HG03064 (cell line): ENCODE results near the gene ADAP1.

Experiments
- ATAC-seq: cut with Tn5 transposase; IDR thresholded peaks from one replicate; pipeline ENCODE4 v1.9.1; 2021; ENCODE audit warnings: low read depth; ENCODE audit not compliant: unreplicated experiment

The ADAP1 gene

DNA sequence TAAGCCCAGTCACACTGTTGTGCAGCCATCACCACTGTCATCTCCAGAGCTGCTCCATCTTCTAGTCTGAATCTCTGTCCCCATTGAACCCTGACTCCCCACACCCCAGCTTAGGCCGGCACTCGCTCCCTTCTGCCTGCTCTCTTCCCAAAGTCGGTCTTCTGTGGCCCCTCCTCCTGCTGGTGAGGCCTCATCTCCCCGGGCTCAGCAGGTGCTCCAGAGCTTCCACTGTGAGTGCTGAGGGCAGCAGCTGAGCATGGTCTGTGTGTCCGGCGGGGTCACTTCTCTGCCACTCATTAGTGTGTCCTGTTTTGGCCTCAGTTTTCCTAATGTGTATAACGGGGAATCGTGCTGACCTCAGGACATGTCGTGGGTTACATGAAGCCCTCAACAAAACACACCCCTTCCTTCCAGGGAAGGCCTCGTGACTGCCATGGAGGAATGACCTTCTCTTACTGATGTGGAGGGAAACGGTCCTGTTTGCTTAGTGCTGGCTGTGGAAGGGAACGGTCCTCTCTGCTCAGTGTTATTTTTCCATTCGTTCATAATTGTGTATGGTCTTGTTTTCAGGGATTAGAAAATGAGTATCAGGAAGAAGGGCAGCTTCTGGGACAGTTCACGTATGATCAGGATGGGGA lies 82.5 kb downstream of the ADAP1 start:
- no peak for ATAC-seq

DNA sequence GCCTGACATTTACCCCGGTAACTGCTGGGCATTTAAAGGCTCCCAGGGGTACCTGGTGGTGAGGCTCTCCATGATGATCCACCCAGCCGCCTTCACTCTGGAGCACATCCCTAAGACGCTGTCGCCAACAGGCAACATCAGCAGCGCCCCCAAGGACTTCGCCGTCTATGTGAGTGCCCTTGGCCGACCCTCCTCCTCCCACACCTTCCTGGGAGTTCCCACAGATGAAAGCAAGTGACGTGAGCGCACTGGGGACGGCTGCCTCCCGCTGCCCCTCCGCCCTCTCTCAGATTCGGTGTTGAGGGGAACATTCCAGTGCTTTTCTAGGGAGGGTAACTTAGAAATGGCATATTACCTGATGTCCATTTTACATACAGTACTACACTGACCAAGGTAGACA lies 85.1 kb downstream of the ADAP1 start:
- ATAC-seq: no peak

DNA sequence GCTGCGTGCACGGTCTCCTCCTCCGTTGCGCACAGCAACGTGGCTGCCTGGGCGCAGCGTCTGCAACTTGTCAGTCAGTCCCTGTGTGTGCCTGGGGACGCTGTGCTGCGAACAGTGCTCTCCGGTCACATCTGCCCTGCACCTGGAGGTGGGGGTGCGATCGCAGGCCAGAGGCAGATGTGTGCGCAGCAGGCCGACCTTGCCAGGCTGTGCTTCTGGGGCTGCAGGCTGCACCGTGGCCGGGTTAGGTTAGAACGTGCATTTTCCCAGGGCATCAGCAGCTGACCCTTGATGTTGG lies 86.3 kb downstream of the ADAP1 start:
- ATAC-seq: no peak

DNA sequence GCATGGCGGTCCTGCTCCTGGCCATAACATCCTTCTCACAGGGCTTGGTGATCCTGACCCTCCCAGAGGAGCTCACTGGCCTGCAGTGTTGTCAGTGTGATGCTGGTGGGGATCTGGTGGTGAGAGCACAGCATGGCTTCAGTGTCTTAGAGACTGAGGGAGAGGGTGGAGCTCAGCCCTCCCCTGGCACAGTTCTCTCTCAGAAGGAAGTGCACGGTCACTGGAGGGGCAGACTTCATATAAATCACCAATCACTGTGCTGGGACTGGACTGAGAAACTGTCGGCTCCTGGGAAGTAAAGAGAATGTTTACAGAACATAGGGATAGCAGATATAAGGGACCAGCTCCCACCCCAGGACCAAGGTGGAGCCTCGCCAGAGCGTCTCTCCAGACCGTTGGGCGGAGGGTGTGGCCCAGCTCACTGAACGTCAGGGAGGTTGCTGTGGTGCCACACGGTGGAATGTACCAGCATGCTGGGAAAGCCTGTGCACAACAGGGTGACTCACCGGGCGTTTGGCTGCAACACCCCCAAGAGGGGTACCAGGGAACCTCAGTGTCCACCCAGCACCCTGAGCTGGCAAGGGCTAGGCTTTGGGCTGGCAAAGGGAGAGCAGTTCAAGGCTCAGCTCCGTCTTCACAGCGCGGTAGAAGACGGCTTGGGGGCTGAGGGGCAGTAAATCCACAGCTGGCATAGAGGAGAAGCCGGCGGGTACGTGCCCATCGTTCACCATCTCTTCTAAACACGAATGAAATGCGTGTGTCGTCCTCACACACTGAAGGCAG lies 86.9 kb downstream of the ADAP1 start:
- ATAC-seq: no peak

DNA sequence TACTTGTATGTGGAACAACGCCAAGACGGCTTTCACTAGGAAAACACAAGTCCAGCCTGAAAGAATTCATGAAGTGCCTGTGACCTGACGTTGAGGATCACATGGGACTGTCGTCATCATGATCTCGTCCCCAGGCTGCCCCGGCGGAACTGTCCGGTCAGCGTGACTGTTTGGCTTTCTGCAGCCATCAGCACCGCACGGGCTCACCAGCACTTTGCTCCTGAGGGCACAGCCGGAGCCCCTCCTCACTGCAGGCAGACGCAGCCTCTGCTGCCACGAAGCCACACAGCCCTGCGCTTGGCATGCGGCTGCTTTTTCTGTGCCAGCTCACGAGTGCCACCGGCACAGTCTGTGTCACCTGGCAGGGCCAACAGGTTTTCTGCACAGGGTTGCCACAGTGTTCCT lies 87.5 kb downstream of the ADAP1 start:
- ATAC-seq: no peak

DNA sequence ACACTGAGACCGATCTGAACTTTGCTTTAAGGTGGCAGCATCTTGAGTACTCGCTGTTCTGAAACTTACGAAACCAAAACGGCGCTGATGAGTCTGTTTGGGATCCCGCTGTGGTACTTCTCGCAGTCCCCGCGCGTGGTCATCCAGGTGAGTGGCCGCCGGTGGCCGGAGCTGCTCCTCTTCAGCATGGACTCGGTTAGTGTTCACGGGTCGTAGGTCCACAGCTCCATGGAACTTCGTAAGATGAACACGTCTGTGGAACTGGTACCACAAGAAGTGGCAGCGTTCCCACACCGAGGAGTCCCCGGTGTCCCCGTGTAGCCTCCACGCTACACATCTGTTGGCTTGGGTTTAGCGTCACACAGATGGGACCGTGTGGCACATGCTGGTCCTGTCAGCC lies 88.6 kb downstream of the ADAP1 start:
- ATAC-seq: no peak

DNA sequence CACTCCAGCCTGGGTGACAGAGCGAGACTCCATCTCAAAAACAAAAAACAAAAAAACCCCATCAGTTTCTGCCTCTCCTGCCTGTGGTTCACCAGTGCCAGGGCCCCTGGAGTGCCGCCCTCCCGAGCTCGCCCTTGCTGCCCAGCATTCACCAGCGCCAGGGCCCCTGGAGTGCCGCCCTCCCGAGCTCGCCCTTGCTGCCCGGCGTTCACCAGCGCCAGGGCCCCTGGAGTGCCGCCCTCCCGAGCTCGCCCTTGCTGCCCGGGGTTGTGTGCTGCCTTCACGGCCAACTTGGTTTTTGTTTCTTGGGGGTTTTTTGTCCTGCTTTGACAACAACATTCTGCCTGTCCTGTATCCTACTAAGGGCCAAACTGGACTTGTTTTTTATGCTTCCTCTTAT lies 91.4 kb downstream of the ADAP1 start:
- no peak for ATAC-seq

DNA sequence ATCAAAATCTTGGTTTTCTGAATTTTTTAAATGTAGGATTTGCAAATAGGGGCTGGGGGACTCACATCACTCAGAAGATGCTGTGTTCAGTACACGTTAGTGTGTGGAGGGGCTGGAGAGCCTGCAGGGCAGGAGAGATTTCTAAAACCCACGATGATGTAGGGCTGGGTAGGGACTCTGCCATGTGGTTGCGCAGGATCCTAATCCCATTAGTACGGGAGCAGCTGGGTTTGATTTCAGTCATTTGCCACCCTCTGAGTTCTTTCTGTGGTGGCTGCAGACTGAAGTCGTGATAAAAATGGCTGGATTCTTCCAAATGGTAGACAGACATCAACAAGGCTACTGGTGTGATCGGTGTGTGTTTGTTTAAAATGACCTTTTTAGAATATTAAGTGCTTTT lies 92.3 kb downstream of the ADAP1 start:
- no peak for ATAC-seq

DNA sequence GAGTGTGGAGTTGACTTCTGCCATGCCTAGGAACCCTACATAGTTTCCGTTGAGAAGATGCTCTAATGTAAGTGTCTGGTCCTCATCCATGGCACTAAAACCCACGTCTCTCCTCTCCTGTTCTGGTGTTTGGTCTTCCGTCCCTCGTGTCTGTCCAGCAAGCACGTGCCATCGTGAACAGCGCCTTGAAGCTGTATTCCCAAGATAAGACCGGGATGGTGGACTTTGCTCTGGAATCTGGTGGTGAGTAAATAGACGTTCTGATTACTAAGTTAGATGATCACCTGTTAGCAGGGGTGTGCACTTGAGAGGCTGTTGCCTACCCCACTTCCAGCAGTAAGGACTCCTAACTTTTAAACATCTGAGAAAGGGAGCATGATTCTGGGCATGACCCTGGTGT lies 93.3 kb downstream of the ADAP1 start:
- ATAC-seq: no peak

DNA sequence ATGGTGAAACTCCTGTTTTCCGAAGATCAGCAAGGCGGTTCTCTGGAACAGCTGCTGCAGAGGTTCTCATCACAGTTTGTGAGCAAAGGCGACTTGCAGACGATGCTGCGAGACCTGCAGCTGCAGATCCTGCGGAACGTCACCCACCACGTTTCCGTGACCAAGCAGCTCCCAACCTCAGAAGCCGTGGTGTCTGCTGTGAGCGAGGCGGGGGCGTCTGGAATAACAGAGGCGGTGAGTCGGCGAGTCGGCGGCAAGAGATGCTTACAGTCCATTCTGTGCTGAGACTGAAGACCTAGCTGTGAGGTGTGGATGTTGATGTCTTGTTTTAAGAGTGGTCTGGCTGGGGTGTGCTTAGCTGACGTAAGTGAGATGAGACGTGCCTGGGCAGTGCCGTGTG lies 94.3 kb downstream of the ADAP1 start:
- no peak for ATAC-seq

DNA sequence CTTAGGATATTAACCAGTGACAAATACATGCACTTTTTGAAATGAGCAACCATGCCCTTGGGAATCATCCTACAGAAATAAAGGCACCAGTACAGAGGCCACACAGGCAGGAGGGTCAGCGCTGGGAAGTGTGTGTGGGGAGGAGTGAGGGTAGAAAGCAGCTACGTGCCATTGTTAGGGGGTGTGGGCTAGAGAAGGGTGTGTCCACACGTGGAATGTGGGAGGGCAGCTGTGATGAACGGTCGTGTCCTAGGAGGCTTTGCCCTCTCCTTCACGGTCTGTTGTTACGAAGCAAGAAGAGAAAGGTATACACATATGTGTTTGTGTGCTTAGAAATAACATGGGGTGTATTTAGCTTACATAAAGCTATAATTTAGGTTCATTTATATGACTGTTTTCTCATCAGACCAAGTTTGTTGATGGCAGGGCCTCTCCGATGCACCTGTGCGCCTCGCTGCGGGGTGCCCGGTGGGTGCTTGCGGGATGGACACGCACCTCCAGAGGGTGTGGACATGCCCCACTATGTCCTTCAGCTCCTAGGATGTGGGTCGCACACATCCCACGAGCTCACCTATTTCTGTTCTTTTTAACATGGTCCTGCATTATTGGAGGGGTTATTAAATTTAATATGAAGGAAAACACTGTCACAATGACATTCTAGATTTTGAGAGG lies 95.0 kb downstream of the ADAP1 start:
- ATAC-seq: no peak

DNA sequence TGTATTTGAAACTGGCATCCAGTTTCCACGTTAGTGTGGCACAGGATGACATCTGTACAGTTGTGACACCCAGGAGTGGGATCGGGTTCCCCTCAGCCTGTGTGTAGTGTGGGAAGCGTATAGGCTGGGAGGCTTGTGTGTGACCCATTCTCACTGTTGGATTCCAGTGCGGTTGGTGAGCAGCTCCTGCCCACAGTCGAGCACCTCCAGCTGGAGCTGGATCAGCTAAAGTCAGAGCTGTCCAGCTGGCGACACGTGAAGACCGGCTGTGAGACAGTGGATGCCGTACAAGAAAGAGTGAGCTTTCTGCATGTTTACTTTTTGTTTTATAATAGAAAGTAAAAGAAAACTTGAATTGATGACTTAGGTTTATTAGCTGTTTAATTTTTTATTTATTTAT lies 96.8 kb downstream of the ADAP1 start:
- ATAC-seq: no peak

DNA sequence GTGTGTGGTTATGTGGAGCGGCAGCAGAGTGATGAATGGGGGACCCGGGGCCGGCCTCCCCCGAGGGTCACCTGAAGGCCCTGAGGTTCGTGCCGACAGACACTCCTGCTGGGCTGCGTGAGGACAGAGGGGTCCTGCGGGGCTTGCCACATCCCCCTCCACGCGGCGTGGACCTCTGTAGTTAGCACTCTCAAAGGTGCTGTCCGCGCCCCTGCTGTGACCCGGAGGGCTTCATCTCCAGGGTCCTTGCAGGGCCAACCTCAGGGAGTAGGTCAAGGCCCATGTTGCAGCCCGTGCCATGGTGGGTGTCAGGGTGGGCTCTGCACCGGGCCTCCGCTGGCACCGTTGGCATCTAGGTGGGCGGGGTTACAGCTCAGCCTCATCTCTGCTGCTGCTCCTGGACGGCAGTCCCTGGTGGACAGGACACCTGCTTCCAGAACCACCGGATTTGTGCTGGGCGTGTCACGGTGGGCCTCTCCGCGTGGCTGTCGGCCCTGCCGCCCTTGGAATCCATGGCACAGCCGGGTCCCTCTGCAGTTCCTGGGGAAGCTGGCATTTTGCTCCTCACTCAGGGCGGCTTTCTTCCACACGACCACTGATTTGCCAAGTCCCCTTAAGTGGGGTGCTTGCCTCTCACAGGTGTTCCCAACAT lies 97.9 kb downstream of the ADAP1 start:
- ATAC-seq: no peak

DNA sequence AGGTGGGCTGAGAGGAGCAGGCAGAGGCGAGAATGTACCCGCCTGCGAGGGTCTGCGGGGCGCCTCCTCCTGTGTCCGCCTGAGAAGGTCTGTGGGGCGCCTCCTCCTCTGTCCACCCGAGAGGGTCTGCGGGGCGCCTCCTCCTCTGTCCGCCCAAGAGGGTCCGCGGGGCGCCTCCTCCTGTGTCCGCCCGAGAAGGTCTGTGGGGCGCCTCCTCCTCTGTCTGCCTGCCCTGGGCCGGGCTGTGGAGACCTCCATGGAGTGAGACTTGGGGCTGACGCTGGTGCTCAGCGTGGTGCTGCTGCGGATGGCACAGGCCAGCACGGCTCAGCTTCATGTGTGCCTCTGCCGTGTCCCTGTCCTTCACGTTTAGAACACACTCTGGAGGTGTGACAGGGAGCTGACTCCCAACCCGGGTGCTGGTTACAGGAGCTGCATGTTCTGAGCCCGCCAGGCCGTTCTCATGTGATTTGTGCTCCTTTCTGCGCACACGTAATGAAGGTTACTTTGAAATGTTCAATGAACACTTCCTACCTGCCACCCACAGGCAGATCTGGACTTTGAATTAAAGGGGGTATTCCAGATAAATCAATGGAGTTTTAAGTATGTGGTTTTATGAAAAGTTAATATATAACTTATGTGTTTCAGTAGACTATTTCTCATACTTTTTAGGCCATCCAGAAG lies 98.7 kb downstream of the ADAP1 start:
- no peak for ATAC-seq

DNA sequence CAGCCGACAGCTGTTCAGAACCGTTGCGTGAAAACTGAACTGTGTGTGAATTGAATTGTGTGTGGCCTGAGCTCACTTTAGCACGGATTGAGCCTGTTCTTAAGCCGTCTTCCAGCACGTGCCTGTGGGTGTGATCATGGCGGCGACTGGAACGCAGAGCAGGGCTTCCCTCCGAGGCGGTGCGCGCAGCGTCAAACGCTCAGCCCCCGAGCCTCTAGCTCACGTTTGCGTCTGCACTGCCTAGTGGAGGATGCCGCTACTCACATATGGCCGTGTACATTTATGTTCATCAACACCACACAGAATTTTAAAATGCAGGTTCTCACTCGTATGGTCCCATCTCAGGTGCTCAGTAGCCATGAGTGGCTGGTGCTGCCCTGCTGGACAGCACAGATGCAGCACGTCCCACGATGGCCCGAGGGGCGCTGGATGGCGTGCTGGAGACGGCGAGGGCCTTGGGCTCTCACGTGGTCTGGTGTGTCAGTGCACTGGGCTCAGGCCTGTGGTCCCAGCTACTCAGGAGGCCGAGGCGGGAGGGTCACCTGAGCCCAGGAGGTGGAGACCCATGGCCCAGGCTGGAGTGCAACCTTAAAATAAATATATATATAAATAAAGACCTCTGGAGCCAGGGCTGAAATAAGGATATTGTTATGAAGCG lies 100.2 kb downstream of the ADAP1 start:
- ATAC-seq: no peak

DNA sequence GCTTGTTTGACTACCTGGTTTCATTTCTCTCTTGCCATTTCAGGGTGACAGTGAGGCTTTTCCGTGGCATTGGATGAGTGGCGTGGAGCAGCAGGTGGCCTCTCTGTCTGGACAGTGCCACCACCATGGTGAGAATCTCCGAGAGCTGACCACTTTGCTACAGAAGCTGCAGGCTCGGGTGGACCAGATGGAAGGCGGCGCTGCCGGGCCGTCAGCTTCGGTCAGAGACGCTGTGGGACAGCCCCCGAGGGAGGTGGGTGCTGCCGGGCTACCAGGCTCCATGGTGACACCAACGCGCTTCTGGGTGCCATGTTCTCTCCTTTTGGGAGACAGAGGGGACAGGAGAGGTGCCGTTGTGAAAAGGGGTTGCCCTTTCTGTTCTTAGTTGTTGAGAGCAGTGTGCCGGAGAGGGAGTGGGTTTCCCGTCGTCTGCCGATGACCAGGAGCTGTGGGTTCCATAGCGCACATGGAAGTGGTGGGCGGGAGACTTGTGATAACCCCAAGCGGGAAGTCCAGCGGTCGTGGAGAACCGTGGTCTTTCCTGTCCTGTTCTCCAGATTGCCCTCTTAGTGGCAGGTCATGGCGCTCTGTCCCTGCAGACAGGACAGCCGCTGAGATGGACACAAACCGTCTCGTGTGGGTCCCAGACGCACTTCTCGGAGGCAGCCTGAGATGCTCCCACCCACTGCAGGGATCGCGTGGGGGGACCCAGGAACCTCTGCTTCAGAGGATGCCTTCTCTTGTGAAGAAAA lies 100.9 kb downstream of the ADAP1 start:
- no peak for ATAC-seq

DNA sequence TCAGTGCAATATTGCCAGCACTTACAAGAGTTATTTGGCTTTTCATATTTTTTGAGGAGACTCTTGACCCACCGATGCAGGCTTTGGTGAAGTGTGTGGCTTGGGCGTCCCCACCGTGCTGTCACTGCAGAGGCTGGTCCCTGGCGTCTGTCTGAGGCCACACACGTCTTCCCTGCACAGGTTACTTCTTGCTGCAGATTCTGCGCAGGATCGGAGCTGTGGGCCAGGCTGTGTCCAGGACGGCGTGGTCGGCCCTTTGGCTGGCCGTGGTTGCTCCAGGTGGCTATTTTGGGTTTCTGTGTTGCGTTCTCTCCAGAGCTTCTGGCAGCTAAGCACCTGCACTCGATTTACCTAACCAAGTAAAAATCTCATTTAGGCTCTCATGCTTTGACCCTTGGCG lies 103.3 kb downstream of the ADAP1 start:
- ATAC-seq: no peak

DNA sequence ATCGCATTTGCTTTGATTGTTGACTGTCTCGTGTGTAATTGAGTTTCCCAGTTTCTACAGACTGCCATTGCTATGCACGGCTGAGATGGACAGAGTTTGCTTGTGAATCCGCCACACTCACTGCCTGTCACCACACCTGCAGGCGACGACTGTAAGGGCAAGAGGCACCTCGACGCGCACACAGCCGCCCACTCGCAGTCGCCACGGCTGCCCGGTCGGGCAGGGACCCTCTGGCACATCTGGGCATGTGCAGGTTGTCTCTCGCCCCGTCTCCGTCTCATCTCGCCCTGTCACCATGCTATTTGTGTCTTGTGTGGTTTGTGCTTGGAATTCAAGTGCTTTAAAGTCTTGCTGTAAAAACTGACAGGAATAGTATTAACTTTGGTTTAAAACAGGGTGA lies 104.7 kb downstream of the ADAP1 start:
- ATAC-seq: no peak

DNA sequence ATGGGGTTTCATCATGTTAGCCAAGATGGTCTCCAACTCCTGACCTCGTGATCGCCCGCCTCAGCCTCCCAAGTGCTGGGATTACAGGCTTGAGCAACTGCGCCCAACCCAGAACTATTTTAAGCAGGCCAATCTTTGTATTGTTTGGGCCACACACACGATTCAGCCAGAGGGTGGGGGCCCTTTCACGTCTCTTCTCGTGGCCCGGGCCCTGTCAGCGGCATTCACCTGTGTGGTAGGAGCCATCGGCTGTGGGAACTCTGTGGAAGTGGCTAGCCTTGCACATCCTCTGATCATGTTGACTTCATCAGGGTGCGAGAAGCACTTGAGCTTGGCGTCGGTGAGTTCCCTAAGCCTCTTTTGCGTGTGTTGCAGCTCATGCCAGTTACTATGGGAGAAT lies 105.3 kb downstream of the ADAP1 start:
- no peak for ATAC-seq
